GM23248 (cell line): ENCODE data around the gene GPR4.

Source experiments
- EZH2 ChIP-seq: fragments of 200-600 bp; sonication (generic); IDR thresholded peaks from 2 replicates; pipeline ENCODE4 v1.6.1; 2018; ENCODE audit warnings: antibody characterized with exemption, mild to moderate bottlenecking; ENCODE audit not compliant: insufficient read depth, poor library complexity, severe bottlenecking
- EZH2phosphoT487 ChIP-seq: fragments of 200-600 bp; sonication (generic); IDR thresholded peaks from 2 replicates; pipeline ENCODE4 v1.6.1; 2018; ENCODE audit warnings: antibody characterized with exemption, moderate library complexity, mild to moderate bottlenecking, low read depth; ENCODE audit not compliant: insufficient read depth

DNA sequence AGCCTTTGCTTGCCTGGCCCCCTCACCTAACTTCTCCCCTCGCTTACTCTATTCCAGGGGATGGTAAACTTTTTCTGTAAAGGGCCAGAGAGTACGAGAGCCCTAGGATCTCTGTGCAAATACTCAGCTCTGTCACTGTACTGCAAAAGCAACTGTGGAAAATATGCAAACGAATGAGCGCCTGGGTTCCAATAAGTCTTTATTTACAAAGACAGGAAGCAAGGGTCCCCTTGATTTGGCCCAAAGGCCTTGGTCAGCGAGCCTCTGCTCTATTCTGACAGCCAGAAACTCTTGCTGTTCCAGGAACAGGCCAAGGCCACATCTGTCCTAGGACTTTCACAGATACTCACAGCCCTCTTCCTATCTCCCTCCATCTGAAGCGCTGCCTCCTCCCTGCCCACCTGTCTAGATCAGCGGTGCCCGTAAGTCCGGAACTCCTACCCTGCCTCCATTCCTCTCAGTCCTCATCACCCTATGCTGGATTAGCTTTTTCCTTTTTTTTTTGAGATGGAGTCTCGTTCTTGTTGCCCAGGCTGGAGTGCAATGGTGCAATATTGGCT lies 54.7 kb downstream of the GPR4 start:
- TF ChIP-seq EZH2phosphoT487 = no peak
- no peak for TF ChIP-seq EZH2
